ENCODE results near the gene TMED8. TPM values are rescaled to one million over a fixed set of nuclear protein-coding genes. Genes with fewer than 3 reads are reported as not detected.
"Not testable (repeated sequence)": the region's sequence is repeated elsewhere in the genome, so short reads cannot be mapped to it uniquely, and the experiment has no call there.

TMED8 gene
- total RNA-seq, 1 donor from 2014 or later = 8.6 TPM

- no peak for TF ChIP-seq POLR2AphosphoS5 (IDR thresholded peaks at IDR 0.05; ENCODE audit: insufficient read depth in 1 of 2, low read depth in 1 of 2)
- TF ChIP-seq CTCF (IDR thresholded peaks at IDR 0.05) = no peak
- TF ChIP-seq POLR2A (IDR thresholded peaks at IDR 0.05) = no peak
- H3K4me3 ChIP-seq = peak overlapping the region in 1 of 2 donors; percentile 91
- intact Hi-C loops (cut with DNase I) = loop anchor here (10.0 kb wide), 1 partner anchor 445 kb away; no protein-coding TSS in a partner anchor
Measured at GRCh38 chr14:77319422-77319821, 57.5 kb downstream of the TMED8 start.

GRCh38 chr14:77318756-77319155 lies 58.1 kb downstream of the TMED8 start:
- H3K36me3 ChIP-seq; H3K27me3 ChIP-seq; H3K27ac ChIP-seq; DNase-seq (ENCODE audit: extremely low spot score in 2 of 2); H3K4me3 ChIP-seq; H3K9me3 ChIP-seq: not testable (repeated sequence)
- peaks cover 53% of the 10 kb centered on the region for H3K4me1 ChIP-seq
- intact Hi-C loops (cut with DNase I) = loop anchor here (10.0 kb wide), 1 partner anchor 444 kb away; no protein-coding TSS in a partner anchor

More at GRCh38 chr14:77319422-77319821, 57.5 kb downstream of the TMED8 start:
- no peaks in the 10 kb centered on the region for H3K9me3 ChIP-seq
- H3K36me3 ChIP-seq = no peaks in the 10 kb centered on the region
- H3K27ac ChIP-seq = no peak overlapping the region
- H3K4me1 ChIP-seq = peaks cover 46% of the 10 kb centered on the region
- no peaks in the 10 kb centered on the region for H3K27me3 ChIP-seq
- DNase-seq (ENCODE audit: extremely low spot score in 2 of 2) = no peak

GRCh38 chr14:77318006-77318553 lies 58.8 kb downstream of the TMED8 start:
- H3K4me1 ChIP-seq = peaks cover 60% of the 10 kb centered on the region
- intact Hi-C loops (cut with DNase I) = loop anchor here (10.0 kb wide), 1 partner anchor 443 kb away; no protein-coding TSS in a partner anchor
- H3K36me3 ChIP-seq = no peaks in the 10 kb centered on the region
- TF ChIP-seq CTCF (IDR thresholded peaks at IDR 0.05) (no peak), POLR2AphosphoS5 (IDR thresholded peaks at IDR 0.05; ENCODE audit: insufficient read depth in 1 of 2, low read depth in 1 of 2) (no peak), POLR2A (IDR thresholded peaks at IDR 0.05) (no peak)
- no peak for DNase-seq (ENCODE audit: extremely low spot score in 2 of 2)
- H3K27me3 ChIP-seq = no peaks in the 10 kb centered on the region
- no peak overlapping the region for H3K4me3 ChIP-seq
- no peaks in the 10 kb centered on the region for H3K9me3 ChIP-seq
- no peak overlapping the region for H3K27ac ChIP-seq

GRCh38 chr14:77316872-77317301 lies 60.0 kb downstream of the TMED8 start:
- TF ChIP-seq CTCF (IDR thresholded peaks at IDR 0.05) (no peak), POLR2A (IDR thresholded peaks at IDR 0.05) (no peak), POLR2AphosphoS5 (IDR thresholded peaks at IDR 0.05; ENCODE audit: insufficient read depth in 1 of 2, low read depth in 1 of 2) (no peak)
- no peak overlapping the region for H3K4me3 ChIP-seq
- DNase-seq (ENCODE audit: extremely low spot score in 2 of 2) = no peak
- H3K36me3 ChIP-seq = no peaks in the 10 kb centered on the region
- H3K27ac ChIP-seq = no peak overlapping the region
- H3K4me1 ChIP-seq = peaks cover 58% of the 10 kb centered on the region
- H3K27me3 ChIP-seq = no peaks in the 10 kb centered on the region
- intact Hi-C loops (cut with DNase I) = loop anchor here (10.0 kb wide), 1 partner anchor 442 kb away; no protein-coding TSS in a partner anchor
- H3K9me3 ChIP-seq = no peaks in the 10 kb centered on the region

- Histone ChIP-seq H3K36me3 (no peaks in the 10 kb centered on the region), H3K4me3 (no peak overlapping the region), H3K27me3 (no peaks in the 10 kb centered on the region), H3K9me3 (no peaks in the 10 kb centered on the region), H3K27ac (peak overlapping the region; percentile 85), H3K4me1 (peaks cover 60% of the 10 kb centered on the region)
- TF ChIP-seq POLR2AphosphoS5 (IDR thresholded peaks at IDR 0.05; ENCODE audit: insufficient read depth in 1 of 2, low read depth in 1 of 2) (no peak), POLR2A (IDR thresholded peaks at IDR 0.05) (no peak), CTCF (IDR thresholded peaks at IDR 0.05) (no peak)
- no peak for DNase-seq (ENCODE audit: extremely low spot score in 2 of 2)
- intact Hi-C loops (cut with DNase I) = loop anchor here (10.0 kb wide), 1 partner anchor 441 kb away; no protein-coding TSS in a partner anchor
Measured at GRCh38 chr14:77316195-77316505, 60.7 kb downstream of the TMED8 start.
